Panc1 (cell line): ENCODE data around the gene TPP1. TPM values are rescaled to one million over a fixed set of nuclear protein-coding genes. Genes with fewer than 3 reads are reported as not detected.

ENCODE experiments used
- ATAC-seq: fragments of 200-7000 bp; cut with Tn5 transposase; 2 replicates; pipeline ENCODE4 v1.9.1; 2020; ENCODE audit warnings: mild to moderate bottlenecking, moderate library complexity
- BruUV-seq: library from RNA; stranded (reverse); fragments of 400-500 nt; replicated peaks from 2 replicates; lab custom pipeline; 2021; lab: Mats Ljungman, UMichigan
- CTCF ChIA-PET: fragments of 300-600 bp; sonication (Branson Sonifier 250); formaldehyde crosslinking; loops from one replicate; lab custom pipeline; 2022; ENCODE audit warnings: antibody characterized with exemption; lab: Charles Lee
- POLR2A ChIA-PET: fragments of 300-600 bp; sonication (Branson Sonifier 250); formaldehyde crosslinking; loops from one replicate; lab custom pipeline; 2022; ENCODE audit warnings: antibody characterized with exemption; lab: Charles Lee
- DNase-seq: peaks from one replicate; pipeline ENCODE4 v3.0.0-alpha.2; 2010; ENCODE audit warnings: low read depth, low spot score
- H3K27ac ChIP-seq: 2 replicates; pipeline ENCODE4 v1.5.1; 2011; ENCODE audit warnings: mild to moderate bottlenecking, low read length, inconsistent platforms
- H3K27me3 ChIP-seq: fragments of 200-500 bp; sonication (Bioruptor generic); 2 replicates; pipeline ENCODE4 v1.6.0; 2014; ENCODE audit warnings: low read length, inconsistent platforms; ENCODE audit not compliant: control insufficient read depth, insufficient read depth
- H3K36me3 ChIP-seq: fragments of 200-500 bp; sonication (Bioruptor generic); 2 replicates; pipeline ENCODE4 v1.5.1; 2014; ENCODE audit warnings: inconsistent platforms, mild to moderate bottlenecking, low read length, moderate library complexity; ENCODE audit not compliant: control insufficient read depth, insufficient read depth
- H3K4me1 ChIP-seq: 2 replicates; pipeline ENCODE4 v1.5.1; 2011; ENCODE audit warnings: inconsistent platforms, mild to moderate bottlenecking, low read length, moderate library complexity; ENCODE audit not compliant: control insufficient read depth, insufficient read depth
- H3K4me3 ChIP-seq, 2 experiments: 2 replicates each; pipeline ENCODE4 v1.5.1; 2011 to 2012; ENCODE audit warnings: low read depth in 2 of 2, low read length in 2 of 2, mild to moderate bottlenecking in 2 of 2, inconsistent platforms in 1 of 2, moderate library complexity in 1 of 2
- H3K9me3 ChIP-seq: fragments of 200-500 bp; sonication (Bioruptor generic); 2 replicates; pipeline ENCODE4 v1.5.1; 2014; ENCODE audit warnings: low read depth, mild to moderate bottlenecking, inconsistent platforms, low read length, moderate library complexity; ENCODE audit not compliant: control insufficient read depth, insufficient read depth
- CTCF ChIP-seq: fragments of 450-650 bp; IDR thresholded peaks from 2 replicates; pipeline ENCODE4 v1.5.1; 2017; ENCODE audit warnings: mild to moderate bottlenecking
- POLR2AphosphoS5 ChIP-seq: IDR thresholded peaks from 2 replicates; pipeline ENCODE4 v1.6.1; 2012; ENCODE audit warnings: mild to moderate bottlenecking, low read depth, low read length, moderate library complexity
- REST ChIP-seq, 2 experiments: IDR thresholded peaks; 2 replicates each; pipeline ENCODE4 v1.6.1; 2011 to 2012; ENCODE audit warnings: low read depth in 2 of 2, control low read depth in 1 of 2, low read length in 1 of 2, mild to moderate bottlenecking in 1 of 2, moderate library complexity in 1 of 2; ENCODE audit not compliant: insufficient read depth in 1 of 2
- SIN3A ChIP-seq: IDR thresholded peaks from 2 replicates; pipeline ENCODE4 v1.6.1; 2012; ENCODE audit warnings: low read depth, mild to moderate bottlenecking, low read length, moderate library complexity, borderline replicate concordance; ENCODE audit not compliant: insufficient read depth
- TCF7L2 ChIP-seq: IDR thresholded peaks from 2 replicates; pipeline ENCODE4 v1.6.1; 2011; ENCODE audit warnings: mild to moderate bottlenecking, low read depth, low read length, inconsistent platforms
- in situ Hi-C: cut with HindIII; loops from 2 replicates; pipeline ENCODE4 v1.10.0; 2016; ENCODE audit warnings: low sequenced_read_pairs, low pct_unique_long_range_greater_than_20kb
- intact Hi-C: fragments of 100-400 bp; cut with micrococcal nuclease; formaldehyde crosslinking; loops from one replicate; pipeline ENCODE4 v1.10.0; 2022; ENCODE audit not compliant: unreplicated experiment
- total RNA-seq: library from RNA; stranded (reverse); gene quantifications from one replicate; pipeline ENCODE4 v1.2.1, GENCODE V29; 2021; ENCODE audit not compliant: unreplicated experiment

Gene TPP1
- total RNA-seq, 1 experiment from 2014 or later = 200 TPM

- CTCF ChIA-PET = no interaction called here
- no peaks in the 10 kb centered on the region for H3K27me3 ChIP-seq
- no peak overlapping the region for H3K27ac ChIP-seq
- no peaks in the 10 kb centered on the region for H3K36me3 ChIP-seq
- in situ Hi-C loops = no loop called here
- H3K9me3 ChIP-seq = no peaks in the 10 kb centered on the region
- H3K4me1 ChIP-seq = no peaks in the 10 kb centered on the region
- TF ChIP-seq POLR2AphosphoS5 (no peak), REST (IDR thresholded peaks at IDR 0.05; ENCODE audit: insufficient read depth in 1 of 2, low read depth in 2 of 2, low read length in 1 of 2) (no peak), CTCF (no peak), SIN3A (no peak), TCF7L2 (no peak)
- POLR2A ChIA-PET = no interaction called here
- no peak overlapping the region for H3K4me3 ChIP-seq
- DNase-seq = no peak
- no TSS peak for BruUV-seq
- ATAC-seq = no peak
- intact Hi-C loops = loop anchor here (10.0 kb wide), 1 partner anchor 731 kb away; no protein-coding TSS in a partner anchor
Measured at GRCh38 chr11:6563667-6564066, 55.6 kb downstream of the TPP1 start.

- DNase-seq = no peak
- ChIA-PET CTCF (no interaction called here), POLR2A (no interaction called here)
- Histone ChIP-seq H3K9me3 (no peaks in the 10 kb centered on the region), H3K27me3 (no peaks in the 10 kb centered on the region), H3K4me3 (no peak overlapping the region), H3K27ac (no peak overlapping the region), H3K36me3 (no peaks in the 10 kb centered on the region), H3K4me1 (no peaks in the 10 kb centered on the region)
- BruUV-seq = no TSS peak
- TF ChIP-seq SIN3A (no peak), POLR2AphosphoS5 (no peak), CTCF (no peak), TCF7L2 (no peak), REST (IDR thresholded peaks at IDR 0.05; ENCODE audit: insufficient read depth in 1 of 2, low read depth in 2 of 2, low read length in 1 of 2) (no peak)
- intact Hi-C loops = loop anchor here (10.0 kb wide), 1 partner anchor 732 kb away; no protein-coding TSS in a partner anchor
- in situ Hi-C loops = no loop called here
- no peak for ATAC-seq
Measured at GRCh38 chr11:6563121-6563619, 56.1 kb downstream of the TPP1 start.
